Measurements from ENCODE around the gene NAA38.
"Not testable (repeated sequence)": the region's sequence is repeated elsewhere in the genome, so short reads cannot be mapped to it uniquely, and the experiment has no call there.

NAA38 gene

GRCh38 chr17:7823581-7824001 lies 33.8 kb downstream of the NAA38 start:
- no peak for DNase-seq (ENCODE audit: low spot score)

DNA sequence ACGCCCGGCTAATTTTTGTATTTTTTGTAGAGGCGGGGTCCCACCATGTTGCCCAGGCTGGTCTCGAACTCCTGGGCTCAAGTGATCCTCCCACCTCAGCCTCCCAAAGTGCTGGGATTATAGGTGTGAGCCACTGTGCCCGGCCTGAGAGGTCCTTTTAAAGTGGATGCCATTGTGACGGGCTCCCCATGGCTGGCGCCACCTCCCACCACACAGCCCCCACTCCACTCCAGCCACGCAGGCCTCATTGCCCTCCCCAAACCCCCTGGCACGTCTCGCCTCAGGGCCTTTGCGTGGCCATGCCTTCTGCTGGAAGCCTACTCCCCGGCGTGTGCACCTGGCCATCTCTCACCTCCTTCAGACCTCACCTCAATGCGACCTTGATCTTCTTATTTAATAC lies 35.2 kb downstream of the NAA38 start:
- no peak for DNase-seq (ENCODE audit: low spot score)

GRCh38 chr17:7820231-7820630 lies 37.1 kb downstream of the NAA38 start:
- DNase-seq (ENCODE audit: low spot score), result no peak

- DNase-seq (ENCODE audit: low spot score), result no peak
Measured at GRCh38 chr17:7818746-7819645, 38.4 kb downstream of the NAA38 start.

GRCh38 chr17:7818026-7818425 lies 39.3 kb downstream of the NAA38 start:
- DNase-seq (ENCODE audit: low spot score), result no peak

GRCh38 chr17:7817643-7817964 lies 39.8 kb downstream of the NAA38 start:
- DNase-seq (ENCODE audit: low spot score), result no peak

- no peak for DNase-seq (ENCODE audit: low spot score)
Measured at GRCh38 chr17:7816926-7817642, 40.3 kb downstream of the NAA38 start.

GRCh38 chr17:7814969-7815368 lies 42.4 kb downstream of the NAA38 start:
- DNase-seq (ENCODE audit: low spot score), result no peak

DNA sequence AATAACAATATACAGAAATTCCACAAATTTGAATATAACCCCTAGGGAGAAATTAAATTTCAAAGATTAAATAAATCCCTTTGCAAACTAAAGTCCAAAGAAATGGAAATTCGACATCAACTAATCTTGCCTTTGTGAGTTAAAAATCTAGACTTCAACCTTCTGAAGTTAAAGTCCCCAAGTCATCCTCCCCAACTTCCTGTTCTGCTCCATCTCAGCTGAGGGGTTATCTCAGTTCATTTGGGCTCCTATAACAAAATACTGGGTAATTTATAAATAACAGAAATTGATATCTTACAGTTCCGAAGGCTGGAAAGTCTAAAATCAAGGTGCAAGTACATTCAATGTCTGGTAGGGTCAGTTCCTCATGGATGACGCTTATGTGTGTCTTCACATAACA lies 46.1 kb downstream of the NAA38 start:
- DNase-seq (ENCODE audit: low spot score), result no peak

- DNase-seq (ENCODE audit: low spot score), result not testable (repeated sequence)
Measured at GRCh38 chr17:7809791-7810343, 47.5 kb downstream of the NAA38 start.

DNA sequence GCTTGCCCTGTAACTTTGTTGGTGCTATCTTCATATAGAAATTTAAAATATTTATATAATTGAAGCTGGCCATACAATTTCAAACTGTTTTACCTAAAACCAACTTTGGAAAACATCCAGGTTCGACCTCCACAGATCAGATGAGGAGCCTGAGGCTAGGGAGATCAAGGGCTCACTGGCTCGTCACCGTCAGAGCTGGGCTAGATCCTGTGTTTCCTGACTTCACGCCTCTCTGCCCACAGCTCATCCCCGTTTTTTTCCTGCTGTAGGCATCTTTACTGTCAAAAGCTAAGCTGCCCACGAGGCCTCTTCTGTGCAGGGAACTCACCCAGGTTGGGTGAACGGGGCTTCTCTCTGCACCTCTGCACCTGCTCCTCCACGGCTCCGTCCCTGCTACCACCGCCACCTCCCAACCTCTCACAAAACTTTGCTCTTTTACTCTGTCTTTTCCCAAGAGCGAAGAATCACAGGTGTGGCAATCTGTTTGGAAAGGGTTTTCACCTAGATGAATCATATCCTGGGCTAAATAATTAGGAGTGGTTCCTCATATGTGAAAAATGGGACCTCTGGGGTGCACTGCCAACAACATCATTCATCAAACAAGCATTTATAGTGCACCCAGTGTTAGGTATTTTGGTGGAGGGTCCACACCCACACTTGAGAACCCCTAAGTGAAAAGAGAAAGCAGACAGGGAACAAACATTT lies 48.1 kb downstream of the NAA38 start:
- DNase-seq (ENCODE audit: low spot score), result no peak

- DNase-seq (ENCODE audit: low spot score), result no peak
Measured at GRCh38 chr17:7807206-7807605, 50.2 kb downstream of the NAA38 start.

All from Ammon's horn (tissue), 1 donor.